22Rv1 (cell line): ENCODE results near the gene EYA2.

Experiments
- H3K27ac ChIP-seq: fragments of 450-650 bp; 2 replicates; pipeline ENCODE4 v1.5.1; 2017
- CTCF ChIP-seq: fragments of 450-650 bp; IDR thresholded peaks from 2 replicates; pipeline ENCODE4 v1.5.1; 2017; ENCODE audit warnings: mild to moderate bottlenecking
- ZFX ChIP-seq: fragments of 450-650 bp; IDR thresholded peaks from 2 replicates; pipeline ENCODE4 v1.6.1; 2017; ENCODE audit warnings: antibody characterized with exemption, borderline replicate concordance

EYA2 gene

DNA sequence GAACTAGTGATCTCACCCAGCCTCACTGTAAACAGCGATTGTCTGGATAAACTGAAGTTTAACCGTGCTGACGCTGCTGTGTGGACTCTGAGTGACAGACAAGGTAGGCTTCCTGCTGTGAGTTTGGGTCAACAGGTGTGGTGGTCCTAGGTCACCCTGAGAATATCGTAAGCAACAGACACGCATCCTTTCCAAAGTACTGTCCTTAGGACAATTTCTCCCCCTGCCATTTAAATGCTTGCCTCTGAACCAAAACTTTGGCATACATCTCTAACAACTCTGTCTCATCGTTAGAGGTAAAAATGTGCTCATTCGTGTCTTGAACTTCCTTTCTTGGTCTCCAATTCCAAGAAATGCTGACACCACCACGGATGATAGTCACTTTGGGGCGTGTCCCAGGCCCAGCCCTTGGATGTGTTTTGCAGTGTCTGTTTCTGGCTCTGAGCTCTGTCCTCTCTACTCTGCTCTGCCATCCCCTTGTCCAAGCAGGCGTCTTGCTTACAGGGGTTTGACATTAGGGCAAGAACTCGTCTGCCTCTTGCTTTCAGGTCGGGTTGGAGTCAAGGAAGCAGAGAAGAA, 95.5 kb downstream of the EYA2 start:
- H3K27ac ChIP-seq, result no peak overlapping the region
- TF ChIP-seq CTCF (no peak), ZFX (no peak)

DNA sequence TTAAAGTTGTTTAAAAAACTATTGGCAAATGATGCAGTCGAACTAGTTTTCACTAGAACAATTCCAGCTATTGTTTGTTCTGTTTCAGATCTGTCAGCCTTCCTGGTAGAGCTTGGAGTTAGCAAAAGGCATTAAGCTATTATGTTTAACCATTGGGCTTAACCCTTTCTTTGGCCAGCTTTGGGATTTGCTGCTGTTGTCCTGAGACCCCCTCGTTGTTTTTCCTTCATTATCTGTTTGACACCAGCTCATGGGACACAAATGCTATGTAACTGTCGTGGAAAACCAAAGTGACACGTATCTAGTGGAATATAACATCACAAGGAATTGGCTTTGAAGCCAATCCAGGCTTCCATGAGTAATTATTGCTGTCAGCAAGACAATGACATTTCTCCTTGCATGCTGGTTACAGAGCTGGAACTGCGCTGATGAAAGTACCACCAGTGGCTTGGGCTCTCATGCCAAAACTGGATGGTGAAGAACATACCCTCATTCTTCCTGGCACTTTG, 96.0 kb downstream of the EYA2 start:
- H3K27ac ChIP-seq, result no peak overlapping the region
- TF ChIP-seq CTCF (no peak), ZFX (no peak)

GRCh38 chr20:46991168-46991567, 96.5 kb downstream of the EYA2 start:
- H3K27ac ChIP-seq, result no peak overlapping the region
- TF ChIP-seq ZFX (no peak), CTCF (no peak)

GRCh38 chr20:46991880-46992639, 97.4 kb downstream of the EYA2 start:
- no peak for TF ChIP-seq CTCF
- TF ChIP-seq ZFX, result no peak

GRCh38 chr20:46992640-46993035, 98.0 kb downstream of the EYA2 start:
- TF ChIP-seq ZFX, result no peak
- no peak overlapping the region for H3K27ac ChIP-seq

More at GRCh38 chr20:46991880-46992639, 97.4 kb downstream of the EYA2 start:
- H3K27ac ChIP-seq, result no peak overlapping the region

GRCh38 chr20:46993465-46994095, 98.9 kb downstream of the EYA2 start:
- H3K27ac ChIP-seq, result no peak overlapping the region
- TF ChIP-seq CTCF (no peak), ZFX (no peak)

GRCh38 chr20:46994341-46994740, 99.7 kb downstream of the EYA2 start:
- TF ChIP-seq ZFX (no peak), CTCF (no peak)
- no peak overlapping the region for H3K27ac ChIP-seq
